Upper lobe of right lung (tissue), 1 donor: ENCODE measurements around the gene CDR2L. TPM values are rescaled to one million over a fixed set of nuclear protein-coding genes. Genes with fewer than 3 reads are reported as not detected.
A peak's percentile ranks its signal among the peaks of the same experiment; 100 is the strongest.

ENCODE experiments used
- ATAC-seq: fragments of 200-7000 bp; cut with Tn5 transposase; one replicate; pipeline ENCODE4 v1.9.1; 2020; ENCODE audit warnings: mild to moderate bottlenecking, moderate library complexity
- DNase-seq: peaks from one replicate; pipeline ENCODE4 v3.0.0-alpha.2; 2020
- H3K27ac ChIP-seq: fragments of 200-600 bp; one replicate; pipeline ENCODE4 v1.8.0; 2022
- H3K27me3 ChIP-seq: fragments of 200-600 bp; one replicate; pipeline ENCODE4 v1.8.0; 2022; ENCODE audit warnings: mild to moderate bottlenecking
- H3K36me3 ChIP-seq: fragments of 200-600 bp; one replicate; pipeline ENCODE4 v1.8.0; 2022
- H3K4me1 ChIP-seq: fragments of 200-600 bp; one replicate; pipeline ENCODE4 v1.8.0; 2022
- H3K4me3 ChIP-seq: fragments of 200-600 bp; one replicate; pipeline ENCODE4 v1.8.0; 2022; ENCODE audit warnings: mild to moderate bottlenecking
- H3K9me3 ChIP-seq: fragments of 200-600 bp; one replicate; pipeline ENCODE4 v1.8.0; 2022
- CTCF ChIP-seq: fragments of 200-600 bp; IDR thresholded peaks from one replicate; pipeline ENCODE4 v1.8.0; 2022; ENCODE audit warnings: antibody characterized with exemption
- intact Hi-C: fragments of 100-400 bp; cut with DNase I; formaldehyde crosslinking; loops from one replicate; pipeline ENCODE4 v1.11.0; 2022
- long read RNA-seq: library from polyadenylated mRNA; unstranded; transcript quantifications from one replicate; pipeline ENCODE4 v2.0.0, GENCODE V29; 2021
- total RNA-seq: library from RNA; stranded (reverse); fragmentation: NEBNext Ultra II Directional; extraction: Animal tissue kit (Norgen Biotek cat#: 25700); gene quantifications from one replicate; pipeline ENCODE4 v1.2.1, GENCODE V29; 2021
- donor health status: DM: no; HTN: yes; CAD: no; lungs with severe emphysema.

Gene CDR2L
- total RNA-seq, result 21.8 TPM
- long read RNA-seq, transcript CDR2L-201 (5 exons, 3,536 nt), result major isoform, 11 of 32 reads
- long read RNA-seq, partial matches to known transcripts, result 0 of 32 reads
- long read RNA-seq, other reads (novel, unspliced or antisense), result 21 of 32 reads

DNA sequence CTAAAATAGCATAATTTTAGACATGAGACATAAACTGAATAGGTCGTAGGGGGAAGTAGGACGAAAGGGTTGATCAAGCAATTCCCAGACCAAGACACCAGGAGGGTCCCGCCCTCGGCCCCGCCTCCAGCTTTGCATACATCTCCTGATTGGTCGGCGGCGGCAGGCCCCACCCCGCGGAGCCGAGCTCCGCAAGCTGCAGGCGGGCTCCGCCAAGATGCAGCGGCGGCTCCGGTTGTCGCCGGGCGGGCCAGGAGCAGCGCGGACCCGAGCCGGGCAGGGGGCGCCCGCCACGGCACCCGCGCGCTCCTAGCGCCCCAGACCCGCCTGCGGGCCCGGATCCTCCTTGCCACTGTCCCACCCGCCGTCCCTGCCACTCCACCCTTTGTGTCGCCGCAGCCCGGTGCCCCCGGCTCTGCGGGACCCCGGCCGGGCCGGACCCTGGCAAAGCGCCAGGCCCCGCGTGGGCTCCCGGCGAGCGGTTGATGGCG, at the start of gene CDR2L:
TSS of gene CDR2L (plus strand) at position 215 of the 491 bp plus-strand sequence. CDS start 412 bp downstream, outside the sequence.
- Histone ChIP-seq H3K27ac (peak within 1 kb of the TSS; percentile 89), H3K4me3 (peak within 1 kb of the TSS; percentile 57), H3K9me3 (no peaks in the 10 kb centered on the region), H3K36me3 (no peaks in the 10 kb centered on the region), H3K4me1 (peaks cover 19% of the 10 kb centered on the region), H3K27me3 (no peaks in the 10 kb centered on the region)
- TF ChIP-seq CTCF, result no peak
- peak; percentile 94 for ATAC-seq
- DNase-seq, result peak; percentile 98
- intact Hi-C loops, result no loop called here

DNA sequence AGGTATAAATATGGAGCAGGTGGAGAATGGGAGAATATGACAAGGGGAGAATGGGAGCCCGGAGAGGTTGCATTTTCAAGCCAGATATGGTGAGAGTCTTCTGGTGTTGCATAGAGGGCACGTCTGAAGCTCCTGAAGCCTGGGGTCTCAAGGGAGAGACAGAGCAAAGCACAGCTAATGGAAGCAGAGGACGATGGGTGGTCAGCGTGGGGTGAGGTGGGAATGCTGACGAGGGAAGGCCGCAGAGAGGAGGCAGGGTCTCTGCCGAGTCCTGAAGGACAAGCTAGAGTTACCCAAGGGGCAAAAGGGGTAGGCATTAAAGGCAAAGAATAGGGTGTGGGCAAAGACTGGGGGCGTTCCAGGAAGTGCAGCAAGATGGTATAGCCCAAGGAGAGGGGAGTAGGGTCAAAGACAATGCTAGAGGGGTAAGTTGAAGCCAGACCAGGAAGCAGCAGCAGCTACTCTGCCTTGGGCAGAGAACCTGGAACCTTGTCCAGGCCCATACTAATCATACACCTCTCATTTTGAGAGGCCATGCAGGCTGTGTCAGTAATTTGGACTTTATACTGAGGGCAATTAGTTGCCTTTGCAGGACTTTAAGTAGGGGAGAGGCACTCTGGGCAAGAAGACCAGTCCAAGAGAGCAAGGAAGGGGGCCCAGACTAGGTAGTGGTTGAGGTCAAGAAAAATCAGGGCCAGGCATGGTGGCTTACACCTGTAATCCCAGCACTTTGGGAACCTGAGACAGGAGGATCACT, 49.1 kb upstream of the CDR2L start:
- no peaks in the 10 kb centered on the region for H3K36me3 ChIP-seq
- H3K9me3 ChIP-seq, result no peaks in the 10 kb centered on the region
- H3K4me3 ChIP-seq, result no peak overlapping the region
- no peak for TF ChIP-seq CTCF
- DNase-seq (no peak), ATAC-seq (no peak)
- no peak overlapping the region for H3K27ac ChIP-seq
- H3K27me3 ChIP-seq, result peaks cover 75% of the 10 kb centered on the region
- no peaks in the 10 kb centered on the region for H3K4me1 ChIP-seq
- intact Hi-C loops, result no loop called here

GRCh38 chr17:74939534-74939933, 47.9 kb upstream of the CDR2L start:
- Histone ChIP-seq H3K27me3 (peaks cover 68% of the 10 kb centered on the region), H3K4me3 (no peak overlapping the region), H3K9me3 (no peaks in the 10 kb centered on the region), H3K36me3 (no peaks in the 10 kb centered on the region), H3K27ac (no peak overlapping the region), H3K4me1 (no peaks in the 10 kb centered on the region)
- intact Hi-C loops, result no loop called here
- DNase-seq, result no peak
- no peak for TF ChIP-seq CTCF
- no peak for ATAC-seq

DNA sequence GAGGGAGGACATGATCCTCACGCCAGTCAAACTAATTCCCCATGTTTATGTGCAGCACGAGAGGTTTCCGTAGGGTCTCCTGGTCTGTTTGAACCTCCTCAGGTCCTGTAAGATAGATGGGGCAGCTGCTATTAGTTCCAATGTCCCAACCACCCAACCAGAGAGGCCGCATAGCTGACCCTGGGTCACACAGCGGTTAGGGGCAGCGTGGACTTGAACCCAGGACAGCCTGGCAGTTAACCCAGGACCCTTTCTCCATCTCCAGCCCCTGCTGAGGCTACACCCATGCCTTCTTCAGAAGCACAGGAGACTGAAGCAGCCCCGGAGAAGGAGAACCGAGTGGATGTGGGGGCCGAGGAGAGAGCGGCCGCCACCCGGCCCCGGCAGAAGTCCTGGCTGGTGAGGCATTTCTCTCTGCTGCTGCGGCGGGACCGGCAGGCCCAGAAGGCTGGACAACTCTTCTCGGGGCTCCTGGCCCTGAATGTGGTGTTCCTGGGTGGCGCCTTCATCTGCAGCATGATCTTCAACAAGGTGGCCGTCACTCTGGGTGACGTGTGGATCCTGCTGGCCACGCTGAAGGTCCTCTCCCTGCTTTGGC, 46.2 kb upstream of the CDR2L start:
- Histone ChIP-seq H3K9me3 (no peaks in the 10 kb centered on the region), H3K27ac (no peak overlapping the region), H3K36me3 (no peaks in the 10 kb centered on the region), H3K27me3 (peaks cover 62% of the 10 kb centered on the region), H3K4me1 (no peaks in the 10 kb centered on the region), H3K4me3 (no peak overlapping the region)
- TF ChIP-seq CTCF, result no peak
- ATAC-seq (no peak), DNase-seq (no peak)
- intact Hi-C loops, result no loop called here

- H3K36me3 ChIP-seq, result no peaks in the 10 kb centered on the region
- no peak for TF ChIP-seq CTCF
- no peaks in the 10 kb centered on the region for H3K4me1 ChIP-seq
- H3K27me3 ChIP-seq, result peaks cover 38% of the 10 kb centered on the region
- intact Hi-C loops, result no loop called here
- H3K27ac ChIP-seq, result no peak overlapping the region
- no peaks in the 10 kb centered on the region for H3K9me3 ChIP-seq
- no peak overlapping the region for H3K4me3 ChIP-seq
- ATAC-seq (no peak), DNase-seq (no peak)
Measured at GRCh38 chr17:74943808-74944522, 43.5 kb upstream of the CDR2L start.
